Measurements from ENCODE around the gene OCSTAMP.

The OCSTAMP gene

DNA sequence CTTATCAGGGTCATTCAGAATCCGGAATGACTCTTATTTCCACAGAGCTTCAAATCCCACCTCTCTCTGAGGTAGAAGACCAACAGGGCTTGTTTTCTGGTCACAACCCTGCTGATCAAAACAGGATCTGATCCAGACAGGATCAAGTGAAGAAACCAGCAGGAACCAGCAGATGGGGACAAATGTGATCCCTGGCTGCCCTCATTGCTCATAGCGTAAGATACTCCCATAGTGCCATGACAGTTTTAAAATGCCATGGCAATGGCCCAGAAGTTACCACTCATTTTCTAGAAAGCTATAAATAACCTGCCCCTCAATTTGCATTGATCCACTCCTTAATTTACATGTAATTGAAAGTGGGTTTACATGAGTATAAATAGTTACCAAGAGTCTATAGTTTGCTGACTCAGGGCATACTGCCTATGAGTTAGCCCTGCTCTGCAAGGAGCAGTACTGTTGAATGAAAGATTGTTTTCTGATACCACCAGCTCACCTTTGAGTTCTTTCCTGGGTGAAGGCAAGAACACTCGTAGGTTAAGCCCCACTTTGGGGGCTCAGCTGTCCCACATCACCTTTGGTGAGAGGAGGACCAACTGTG is 30.9 kb downstream of the OCSTAMP start:
- no peak for DNase-seq

DNA sequence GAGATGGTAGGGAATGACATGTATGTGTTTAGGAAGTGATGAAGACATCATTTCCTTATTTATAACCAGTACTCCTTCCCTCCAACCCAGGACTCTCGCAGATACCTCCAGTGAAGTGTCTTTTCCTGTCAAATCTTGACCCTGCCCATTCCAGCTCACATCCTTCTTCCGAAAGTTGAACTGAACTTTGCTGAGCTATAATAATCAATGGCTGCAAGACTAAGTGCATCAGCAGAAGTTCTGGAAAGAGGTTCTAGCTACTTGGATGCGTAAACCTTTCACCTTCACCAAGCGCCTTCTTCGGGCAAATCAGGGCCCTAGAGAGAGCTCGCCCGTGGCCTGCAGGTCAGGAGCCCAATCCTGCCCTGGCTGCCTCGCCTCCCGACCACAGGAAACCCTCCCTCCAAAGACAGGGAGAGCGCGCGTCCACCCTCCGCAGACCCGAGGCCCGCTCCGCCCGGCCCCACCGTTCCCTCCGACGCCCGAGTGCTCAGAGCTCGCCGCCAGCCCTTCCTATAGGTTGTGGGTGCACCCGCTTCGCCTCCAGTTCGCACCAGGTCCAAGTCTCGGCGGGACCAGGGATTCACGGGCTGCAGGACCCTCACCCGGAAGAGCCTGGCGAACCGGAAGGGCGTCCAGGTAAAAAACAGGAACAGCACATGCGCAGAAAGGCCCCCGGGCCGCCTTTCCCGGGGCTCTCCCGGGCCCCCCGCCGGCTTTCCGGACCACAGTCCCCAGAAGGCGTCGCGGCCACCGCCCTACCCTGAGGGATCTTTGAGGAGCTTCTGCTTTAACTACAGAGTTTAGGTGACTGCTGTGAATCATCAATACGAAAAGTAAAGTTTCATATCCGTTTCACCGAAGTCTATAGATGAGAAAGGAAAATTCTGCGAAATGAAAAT is 37.3 kb downstream of the OCSTAMP start, which contains the start of gene ZNF334:
Gene ZNF334, minus strand, starts transcription at position 617 of the 902 bp plus-strand sequence. CDS start 1,457 bp downstream, outside the sequence.
- peak in 52 of 56 donors; percentile 10 to 86 (median 49) for DNase-seq

DNA sequence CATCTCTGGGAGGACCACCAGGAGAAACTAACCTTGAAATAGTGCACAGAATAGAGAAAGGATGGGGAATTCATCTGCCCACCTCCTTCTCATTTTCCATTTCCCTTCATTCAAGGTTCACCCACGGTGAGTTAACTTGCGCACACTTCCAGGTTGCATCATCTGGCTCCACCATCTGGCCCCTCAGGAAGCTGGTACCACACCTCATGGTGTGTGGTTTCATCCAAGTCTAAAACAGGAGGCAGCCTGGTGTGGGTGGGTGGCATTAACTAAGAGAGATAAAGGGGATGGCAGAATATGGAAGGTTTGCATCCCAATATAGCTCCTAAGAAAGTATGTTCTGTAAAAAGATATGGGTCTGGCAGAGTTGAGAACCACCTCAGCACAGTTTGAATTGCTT is 40.9 kb downstream of the OCSTAMP start:
- DNase-seq = no peak

GRCh38 chr20:46507760-46508407 is 42.6 kb downstream of the OCSTAMP start:
- DNase-seq = no peak

- no peak for DNase-seq
These were observed 44.9 kb downstream of the OCSTAMP start for GRCh38 chr20:46505506-46505905.

- no peak for DNase-seq
These were observed 48.5 kb downstream of the OCSTAMP start for GRCh38 chr20:46501961-46502360.

DNA sequence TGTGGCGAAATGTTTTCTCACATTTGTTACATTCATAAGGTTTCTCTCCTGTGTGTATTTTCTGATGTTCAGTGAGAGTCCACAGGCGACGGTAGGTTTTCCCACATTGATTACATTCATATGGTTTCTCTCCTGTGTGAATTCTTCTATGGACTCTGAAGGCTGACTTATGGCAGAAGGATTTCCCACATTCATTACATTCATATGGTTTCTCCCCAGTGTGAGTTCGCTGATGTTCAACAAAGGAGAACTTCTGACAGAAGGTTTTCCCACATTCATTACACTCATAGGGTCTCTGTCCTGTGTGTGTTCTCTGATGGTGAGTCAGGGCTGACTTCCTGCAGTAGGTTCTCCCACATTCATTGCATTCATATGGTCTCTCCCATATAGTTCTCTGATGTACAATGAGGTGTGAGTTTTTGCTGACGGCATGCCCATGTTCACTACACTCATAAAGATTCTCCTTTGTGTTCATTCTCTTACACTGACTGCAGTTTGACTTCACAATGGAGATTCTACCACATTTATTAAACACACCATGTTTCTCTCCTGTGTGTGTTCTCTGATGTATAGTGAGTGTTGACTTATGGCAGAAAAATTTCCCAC is 49.0 kb downstream of the OCSTAMP start:
- no peak for DNase-seq

GRCh38 chr20:46494077-46494476 is 56.4 kb downstream of the OCSTAMP start:
- DNase-seq = no peak

DNA sequence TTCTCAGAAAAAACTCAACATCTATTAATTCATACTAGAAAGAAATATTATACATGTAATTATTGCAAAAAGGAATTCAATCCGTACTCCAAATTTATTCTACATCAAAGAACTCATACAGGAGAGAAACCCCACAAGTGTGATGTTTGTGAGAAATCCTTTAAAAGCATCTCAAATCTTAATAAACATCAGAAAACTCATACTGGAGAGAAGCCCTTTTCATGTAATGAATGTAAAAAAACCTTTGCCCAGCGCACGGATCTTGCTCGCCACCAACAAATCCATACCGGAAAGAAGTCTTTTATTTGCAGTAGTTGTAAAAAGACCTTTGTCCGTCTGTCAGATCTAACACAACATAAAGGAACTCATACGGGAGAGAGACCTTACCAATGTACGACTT is 59.1 kb downstream of the OCSTAMP start:
- DNase-seq = no peak
